GM19238 (cell line): Measurements from ENCODE around the gene FBXW11.

ENCODE experiments used
- DNase-seq: peaks from one replicate; pipeline ENCODE4 v3.0.0; 2011; ENCODE audit warnings: low spot score; ENCODE audit not compliant: insufficient read length

The FBXW11 gene

GRCh38 chr5:172006321-172007174 is at the start of gene FBXW11:
TSS of gene FBXW11 (minus strand) at chr5:172006638. CDS start at chr5:172006502, 136 bp downstream.
- DNase-seq, result peak; percentile 89

- no peak for DNase-seq
Observed at GRCh38 chr5:172055996-172056395, 49.6 kb upstream of the FBXW11 start.

GRCh38 chr5:172055421-172055820 is 49.0 kb upstream of the FBXW11 start:
- no peak for DNase-seq

GRCh38 chr5:172054611-172055153 is 48.2 kb upstream of the FBXW11 start:
- no peak for DNase-seq

GRCh38 chr5:172052450-172053236 is 46.2 kb upstream of the FBXW11 start:
- DNase-seq, result no peak

- DNase-seq, result no peak
Observed at GRCh38 chr5:172051643-172052339, 45.4 kb upstream of the FBXW11 start.

GRCh38 chr5:172050080-172050479 is 43.6 kb upstream of the FBXW11 start:
- no peak for DNase-seq

- DNase-seq, result no peak
Observed at GRCh38 chr5:172049226-172049796, 42.9 kb upstream of the FBXW11 start.

GRCh38 chr5:172048539-172049101 is 42.2 kb upstream of the FBXW11 start:
- no peak for DNase-seq

GRCh38 chr5:172048170-172048422 is 41.7 kb upstream of the FBXW11 start:
- no peak for DNase-seq

GRCh38 chr5:172046593-172046992 is 40.2 kb upstream of the FBXW11 start:
- DNase-seq, result no peak

GRCh38 chr5:172045315-172045632 is 38.8 kb upstream of the FBXW11 start:
- DNase-seq, result no peak

- no peak for DNase-seq
Observed at GRCh38 chr5:172044631-172045314, 38.3 kb upstream of the FBXW11 start.

- no peak for DNase-seq
Observed at GRCh38 chr5:172043865-172044264, 37.4 kb upstream of the FBXW11 start.

- DNase-seq, result no peak
Observed at GRCh38 chr5:172042183-172042582, 35.7 kb upstream of the FBXW11 start.

GRCh38 chr5:172038167-172038566 is 31.7 kb upstream of the FBXW11 start:
- no peak for DNase-seq

- peak; percentile 32 for DNase-seq
Observed at GRCh38 chr5:172035049-172035448, 28.6 kb upstream of the FBXW11 start.

- DNase-seq, result no peak
Observed at GRCh38 chr5:172031894-172032461, 25.5 kb upstream of the FBXW11 start.

GRCh38 chr5:172029876-172030275 is 23.4 kb upstream of the FBXW11 start:
- no peak for DNase-seq

GRCh38 chr5:172028167-172028566 is 21.7 kb upstream of the FBXW11 start:
- DNase-seq, result no peak
